Measurements from ENCODE around the gene TMEM260. TPM values are rescaled to one million over a fixed set of nuclear protein-coding genes. Genes with fewer than 3 reads are reported as not detected.

TMEM260 gene
- polyA plus RNA-seq, 3 donors, result 7.5 to 8.8 (median 8.3) TPM

GRCh38 chr14:56617084-56617483 lies 37.5 kb downstream of the TMEM260 start:
- Mint-ChIP-seq H3K9me3 (peaks cover 0 to 1% (median 0%) of the 10 kb centered on the region in 7 donors), H3K4me3 (no peak overlapping the region), H3K27ac (no peak overlapping the region), H3K4me1 (no peaks in the 10 kb centered on the region), H3K27me3 (ENCODE audit: low read depth in 3 of 3) (no peaks in the 10 kb centered on the region), H3K36me3 (peaks cover 63 to 71% of the 10 kb centered on the region in 2 donors)
- H3K4me1 ChIP-seq (ENCODE audit: control insufficient read depth in 1 of 2, insufficient read depth in 2 of 2, low read length in 2 of 2), result no peaks in the 10 kb centered on the region
- TF ChIP-seq CTCF (IDR thresholded peaks at IDR 0.05), result no peak
- no peaks in the 10 kb centered on the region for H3K9me3 ChIP-seq (replicated peaks in 1 of 2; ENCODE audit: control insufficient read depth in 1 of 2, insufficient read depth in 1 of 2, low read length in 2 of 2)
- intact Hi-C loops (cut with micrococcal nuclease), result no loop called here
- H3K27me3 ChIP-seq (ENCODE audit: control insufficient read depth in 2 of 2, insufficient read depth in 2 of 2, low read length in 2 of 2), result no peaks in the 10 kb centered on the region
- DNase-seq, result no peak
- H2AFZ ChIP-seq (ENCODE audit: insufficient read depth, low read depth, low read length, poor library complexity, severe bottlenecking), result no peak overlapping the region
- H3K9ac ChIP-seq (ENCODE audit: insufficient read depth, low read length, poor library complexity, severe bottlenecking), result no peak overlapping the region
- no peak overlapping the region for H3K4me3 ChIP-seq (replicated peaks in 1 of 3; ENCODE audit: low read depth in 2 of 3, low read length in 3 of 3)
- H3K79me2 ChIP-seq (ENCODE audit: insufficient read depth, low read length), result no peaks in the 10 kb centered on the region
- H3K36me3 ChIP-seq (replicated peaks in 1 of 2; ENCODE audit: control insufficient read depth in 1 of 2, insufficient read depth in 2 of 2, low read length in 2 of 2), result peaks cover 74 to 90% of the 10 kb centered on the region in 2 donors
- no peak overlapping the region for H3K27ac ChIP-seq (ENCODE audit: low read depth in 1 of 2, low read length in 2 of 2)
- H3K4me2 ChIP-seq (replicated peaks; ENCODE audit: extremely low read depth, low read length, poor library complexity, severe bottlenecking), result no peak overlapping the region
- H4K20me1 ChIP-seq (ENCODE audit: insufficient read depth, low read length), result no peaks in the 10 kb centered on the region

GRCh38 chr14:56630707-56631106 lies 51.1 kb downstream of the TMEM260 start:
- intact Hi-C loops (cut with micrococcal nuclease), result no loop called here
- Mint-ChIP-seq H3K36me3 (peaks cover 77 to 89% of the 10 kb centered on the region in 2 donors), H3K4me3 (no peak overlapping the region), H3K27me3 (ENCODE audit: low read depth in 3 of 3) (no peaks in the 10 kb centered on the region), H3K9me3 (peaks cover 8 to 25% (median 15%) of the 10 kb centered on the region in 7 donors), H3K4me1 (no peaks in the 10 kb centered on the region), H3K27ac (no peak overlapping the region)
- no CpG with 5 or more reads among the region's 3 CpGs for WGBS (ENCODE audit: insufficient coverage)
- H3K79me2 ChIP-seq (ENCODE audit: insufficient read depth, low read length), result no peaks in the 10 kb centered on the region
- H3K9me3 ChIP-seq (replicated peaks in 1 of 2; ENCODE audit: control insufficient read depth in 1 of 2, insufficient read depth in 1 of 2, low read length in 2 of 2), result peaks cover 8 to 19% of the 10 kb centered on the region in 2 donors
- no peaks in the 10 kb centered on the region for H4K20me1 ChIP-seq (ENCODE audit: insufficient read depth, low read length)
- no peak for TF ChIP-seq CTCF (IDR thresholded peaks at IDR 0.05)
- no peak for DNase-seq
- no peaks in the 10 kb centered on the region for H3K4me1 ChIP-seq (ENCODE audit: control insufficient read depth in 1 of 2, insufficient read depth in 2 of 2, low read length in 2 of 2)
- peaks cover 68 to 97% of the 10 kb centered on the region in 2 donors for H3K36me3 ChIP-seq (replicated peaks in 1 of 2; ENCODE audit: control insufficient read depth in 1 of 2, insufficient read depth in 2 of 2, low read length in 2 of 2)
- H3K27me3 ChIP-seq (ENCODE audit: control insufficient read depth in 2 of 2, insufficient read depth in 2 of 2, low read length in 2 of 2), result no peaks in the 10 kb centered on the region
- no peak overlapping the region for H3K9ac ChIP-seq (ENCODE audit: insufficient read depth, low read length, poor library complexity, severe bottlenecking)
- no peak overlapping the region for H3K4me3 ChIP-seq (replicated peaks in 1 of 3; ENCODE audit: low read depth in 2 of 3, low read length in 3 of 3)
- no peak overlapping the region for H3K27ac ChIP-seq (ENCODE audit: low read depth in 1 of 2, low read length in 2 of 2)
- no peak overlapping the region for H3K4me2 ChIP-seq (replicated peaks; ENCODE audit: extremely low read depth, low read length, poor library complexity, severe bottlenecking)
- H2AFZ ChIP-seq (ENCODE audit: insufficient read depth, low read depth, low read length, poor library complexity, severe bottlenecking), result no peak overlapping the region

Measured in CD14-positive monocyte (primary cell).